HepG2 (cell line): Measurements from ENCODE around the gene IL4I1. TPM values are rescaled to one million over a fixed set of nuclear protein-coding genes. Genes with fewer than 3 reads are reported as not detected.

Experiments used
- ATF2 ChIP-seq: sonication (generic); formaldehyde crosslinking; IDR thresholded peaks from 2 replicates; pipeline ENCODE4 v1.4.0; 2020; ENCODE audit warnings: missing genetic modification reagents
- CBX1 ChIP-seq: IDR thresholded peaks from one replicate; pipeline ENCODE4 v1.6.1; 2016; ENCODE audit warnings: antibody characterized with exemption, low read depth
- FOXJ3 ChIP-seq: sonication (generic); formaldehyde crosslinking; IDR thresholded peaks from 2 replicates; pipeline ENCODE4 v1.4.0; 2020; ENCODE audit warnings: missing genetic modification reagents, mild to moderate bottlenecking, borderline replicate concordance
- FOXO1 ChIP-seq: sonication (generic); formaldehyde crosslinking; IDR thresholded peaks from 2 replicates; pipeline ENCODE4 v1.4.0; 2020; ENCODE audit warnings: missing genetic modification reagents
- IKZF1 ChIP-seq: fragments of 450-650 bp; IDR thresholded peaks from 2 replicates; pipeline ENCODE4 v1.7.1; 2016
- KDM1A ChIP-seq: IDR thresholded peaks from 2 replicates; pipeline ENCODE4 v1.6.1; 2016; ENCODE audit warnings: missing compliant biosample characterization
- MXD4 ChIP-seq: IDR thresholded peaks from 2 replicates; pipeline ENCODE4 v1.6.1; 2016; ENCODE audit warnings: mild to moderate bottlenecking, missing biosample characterization, missing genetic modification reagents
- PHF21A ChIP-seq: sonication (generic); formaldehyde crosslinking; IDR thresholded peaks from 2 replicates; pipeline ENCODE4 v1.5.0; 2020; ENCODE audit warnings: mild to moderate bottlenecking, missing genetic modification reagents
- PLSCR1 ChIP-seq: sonication (generic); formaldehyde crosslinking; IDR thresholded peaks from 2 replicates; pipeline ENCODE4 v1.5.0; 2020; ENCODE audit warnings: missing genetic modification reagents, mild to moderate bottlenecking, borderline replicate concordance
- REXO4 ChIP-seq: sonication (generic); formaldehyde crosslinking; IDR thresholded peaks from 2 replicates; pipeline ENCODE4 v1.8.0; 2022; ENCODE audit warnings: missing genetic modification reagents, mild to moderate bottlenecking, borderline replicate concordance
- RFX1 ChIP-seq: fragments of 450-650 bp; IDR thresholded peaks from 2 replicates; pipeline ENCODE4 v1.6.1; 2017
- SUZ12 ChIP-seq: fragments of 150-350 bp; IDR thresholded peaks from 2 replicates; pipeline ENCODE4 v1.6.1; 2014; ENCODE audit warnings: low read depth, low read length
- TFAP4 ChIP-seq: sonication (generic); IDR thresholded peaks from 2 replicates; pipeline ENCODE4 v1.6.1; 2016; ENCODE audit warnings: low read depth, borderline replicate concordance
- ZBTB7B ChIP-seq: sonication (generic); formaldehyde crosslinking; IDR thresholded peaks from 2 replicates; pipeline ENCODE4 v1.4.0; 2020; ENCODE audit warnings: missing genetic modification reagents
- ZFP36L1 ChIP-seq: sonication (generic); formaldehyde crosslinking; IDR thresholded peaks from 2 replicates; pipeline ENCODE4 v1.8.0; 2022; ENCODE audit warnings: mild to moderate bottlenecking, missing genetic modification reagents, moderate library complexity
- ZFP37 ChIP-seq: sonication (generic); formaldehyde crosslinking; IDR thresholded peaks from 2 replicates; pipeline ENCODE4 v1.4.0; 2020; ENCODE audit warnings: missing genetic modification reagents, borderline replicate concordance
- ZKSCAN5 ChIP-seq: sonication (generic); formaldehyde crosslinking; IDR thresholded peaks from 2 replicates; pipeline ENCODE4 v1.5.1; 2020; ENCODE audit warnings: mild to moderate bottlenecking, missing genetic modification reagents
- ZNF232 ChIP-seq: sonication (generic); formaldehyde crosslinking; IDR thresholded peaks from 2 replicates; pipeline ENCODE4 v1.4.0; 2020; ENCODE audit warnings: missing genetic modification reagents, borderline replicate concordance
- ZNF350 ChIP-seq: sonication (generic); formaldehyde crosslinking; IDR thresholded peaks from 2 replicates; pipeline ENCODE4 v1.4.0; 2020; ENCODE audit warnings: mild to moderate bottlenecking, low read depth, missing genetic modification reagents, borderline replicate concordance
- ZNF44 ChIP-seq: sonication (generic); formaldehyde crosslinking; IDR thresholded peaks from 2 replicates; pipeline ENCODE4 v1.5.1; 2020; ENCODE audit warnings: mild to moderate bottlenecking, missing genetic modification reagents
- ZNF878 ChIP-seq: sonication (generic); formaldehyde crosslinking; IDR thresholded peaks from 2 replicates; pipeline ENCODE4 v1.8.1; 2023; ENCODE audit warnings: mild to moderate bottlenecking, missing genetic modification reagents, moderate library complexity
- ZNF891 ChIP-seq: sonication (generic); formaldehyde crosslinking; IDR thresholded peaks from 2 replicates; pipeline ENCODE4 v1.5.0; 2020; ENCODE audit warnings: mild to moderate bottlenecking, missing genetic modification reagents
- polyA plus RNA-seq, 8 experiments: library from polyadenylated mRNA; depleted of rRNA in 3 of 8; stranded (reverse) in 7 of 8; unstranded in 1 of 8; fragments of >200 nt; fragmentation: Illumina TruSeq in 4 of 8; extraction: Trizol in 4 of 8; gene quantifications; 2 replicates each; pipeline versions ENCODE4 v1.2.1 to v1.2.3, GENCODE V29; 2011 to 2016; ENCODE audit warnings: low read depth in 4 of 8, missing spikeins in 1 of 8, mixed read lengths in 1 of 8; ENCODE audit not compliant: insufficient read depth in 1 of 8
- total RNA-seq, 5 experiments: library from RNA; depleted of rRNA; stranded (reverse); fragments of >200 nt; fragmentation: Illumina TruSeq; extraction: Trizol; gene quantifications; 2 replicates each; pipeline ENCODE4 v1.2.3, GENCODE V29; 2016; ENCODE audit warnings: low read depth in 1 of 5
- TF ChIP-seq, protein P1 (sequence below): IDR thresholded peaks from 2 replicates; pipeline ENCODE4 v1.6.1; 2012; ENCODE audit warnings: low read length, improper control_type of control experiment
- TF ChIP-seq, protein P2 (sequence below): sonication (generic); formaldehyde crosslinking; IDR thresholded peaks from 2 replicates; pipeline ENCODE4 v1.4.0; 2020; ENCODE audit warnings: missing genetic modification reagents

Gene IL4I1
- total and polyA plus RNA-seq, 2 of the 13 experiments (the other 11 are each of a cell fraction or from before 2014, with no cell fraction given): not detected

GRCh38 chr19:49876422-49877019 lies 20.2 kb downstream of the IL4I1 start (continued):
- TF ChIP-seq, protein P1, sequence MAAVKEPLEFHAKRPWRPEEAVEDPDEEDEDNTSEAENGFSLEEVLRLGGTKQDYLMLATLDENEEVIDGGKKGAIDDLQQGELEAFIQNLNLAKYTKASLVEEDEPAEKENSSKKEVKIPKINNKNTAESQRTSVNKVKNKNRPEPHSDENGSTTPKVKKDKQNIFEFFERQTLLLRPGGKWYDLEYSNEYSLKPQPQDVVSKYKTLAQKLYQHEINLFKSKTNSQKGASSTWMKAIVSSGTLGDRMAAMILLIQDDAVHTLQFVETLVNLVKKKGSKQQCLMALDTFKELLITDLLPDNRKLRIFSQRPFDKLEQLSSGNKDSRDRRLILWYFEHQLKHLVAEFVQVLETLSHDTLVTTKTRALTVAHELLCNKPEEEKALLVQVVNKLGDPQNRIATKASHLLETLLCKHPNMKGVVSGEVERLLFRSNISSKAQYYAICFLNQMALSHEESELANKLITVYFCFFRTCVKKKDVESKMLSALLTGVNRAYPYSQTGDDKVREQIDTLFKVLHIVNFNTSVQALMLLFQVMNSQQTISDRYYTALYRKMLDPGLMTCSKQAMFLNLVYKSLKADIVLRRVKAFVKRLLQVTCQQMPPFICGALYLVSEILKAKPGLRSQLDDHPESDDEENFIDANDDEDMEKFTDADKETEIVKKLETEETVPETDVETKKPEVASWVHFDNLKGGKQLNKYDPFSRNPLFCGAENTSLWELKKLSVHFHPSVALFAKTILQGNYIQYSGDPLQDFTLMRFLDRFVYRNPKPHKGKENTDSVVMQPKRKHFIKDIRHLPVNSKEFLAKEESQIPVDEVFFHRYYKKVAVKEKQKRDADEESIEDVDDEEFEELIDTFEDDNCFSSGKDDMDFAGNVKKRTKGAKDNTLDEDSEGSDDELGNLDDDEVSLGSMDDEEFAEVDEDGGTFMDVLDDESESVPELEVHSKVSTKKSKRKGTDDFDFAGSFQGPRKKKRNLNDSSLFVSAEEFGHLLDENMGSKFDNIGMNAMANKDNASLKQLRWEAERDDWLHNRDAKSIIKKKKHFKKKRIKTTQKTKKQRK: no peak
- TF ChIP-seq ATF2 (CRISPR knock-in tag): peak; percentile 85
- no peak for TF ChIP-seq IKZF1
- TF ChIP-seq ZNF891 (CRISPR knock-in tag): peak; percentile 32; the same call in 1 of the 2 replicates
- no peak for TF ChIP-seq RFX1
- no peak for TF ChIP-seq ZNF878
- no peak for TF ChIP-seq PLSCR1 (CRISPR knock-in tag)
- no peak for TF ChIP-seq ZNF350
- TF ChIP-seq ZNF44: no peak
- TF ChIP-seq FOXO1 (CRISPR knock-in tag): peak; percentile 70
- TF ChIP-seq PHF21A (CRISPR knock-in tag): peak; percentile 23; the same call in 1 of the 2 replicates
- TF ChIP-seq FOXJ3 (CRISPR knock-in tag): no peak
- TF ChIP-seq ZFP37: no peak
- 0 out of 2 replicates have a peak, but pooled peaks have one; percentile 52 for TF ChIP-seq ZBTB7B (CRISPR knock-in tag)
- no peak for TF ChIP-seq SUZ12
- TF ChIP-seq, protein P2, sequence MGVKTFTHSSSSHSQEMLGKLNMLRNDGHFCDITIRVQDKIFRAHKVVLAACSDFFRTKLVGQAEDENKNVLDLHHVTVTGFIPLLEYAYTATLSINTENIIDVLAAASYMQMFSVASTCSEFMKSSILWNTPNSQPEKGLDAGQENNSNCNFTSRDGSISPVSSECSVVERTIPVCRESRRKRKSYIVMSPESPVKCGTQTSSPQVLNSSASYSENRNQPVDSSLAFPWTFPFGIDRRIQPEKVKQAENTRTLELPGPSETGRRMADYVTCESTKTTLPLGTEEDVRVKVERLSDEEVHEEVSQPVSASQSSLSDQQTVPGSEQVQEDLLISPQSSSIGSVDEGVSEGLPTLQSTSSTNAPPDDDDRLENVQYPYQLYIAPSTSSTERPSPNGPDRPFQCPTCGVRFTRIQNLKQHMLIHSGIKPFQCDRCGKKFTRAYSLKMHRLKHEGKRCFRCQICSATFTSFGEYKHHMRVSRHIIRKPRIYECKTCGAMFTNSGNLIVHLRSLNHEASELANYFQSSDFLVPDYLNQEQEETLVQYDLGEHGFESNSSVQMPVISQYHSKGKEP (CRISPR knock-in tag): 0 out of 2 replicates have a peak, but pooled peaks have one; percentile 16
- no peak for TF ChIP-seq ZFP36L1 (CRISPR knock-in tag)
- no peak for TF ChIP-seq KDM1A (CRISPR knock-in tag)
- no peak for TF ChIP-seq CBX1
- TF ChIP-seq ZNF232 (CRISPR knock-in tag): peak; percentile 62; the same call in 1 of the 2 replicates
- 0 out of 2 replicates have a peak, but pooled peaks have one; percentile 61 for TF ChIP-seq ZKSCAN5 (CRISPR knock-in tag)
- TF ChIP-seq MXD4: 0 out of 2 replicates have a peak, but pooled peaks have one; percentile 70
- TF ChIP-seq REXO4: no peak
- TF ChIP-seq TFAP4: no peak
